ENCODE data around the gene RAPGEF1.
A peak's percentile ranks its signal among the peaks of the same experiment; 100 is the strongest.

The RAPGEF1 gene

GRCh38 chr9:131732061-131732526 lies 7.8 kb downstream of the RAPGEF1 start:
- H3K36me3 ChIP-seq (ENCODE audit: control insufficient read depth in 2 of 2, insufficient read depth in 1 of 2, low read length in 2 of 2), result no peaks in the 10 kb centered on the region
- no peaks in the 10 kb centered on the region for H3K9me3 ChIP-seq (ENCODE audit: control insufficient read depth, insufficient read depth, low read depth, low read length)
- H3K27ac ChIP-seq (ENCODE audit: extremely low read depth, low read depth, low read length), result no peak overlapping the region
- POLR2A ChIA-PET, result interaction anchor here (1.3 to 3.1 kb wide), 2 partner anchors 13 to 53 kb away, joined by 3 to 14 read pairs; no protein-coding TSS in a partner anchor
- H3K4me3 ChIP-seq (ENCODE audit: low read depth, low read length), result no peak overlapping the region
- TF ChIP-seq, protein P1, sequence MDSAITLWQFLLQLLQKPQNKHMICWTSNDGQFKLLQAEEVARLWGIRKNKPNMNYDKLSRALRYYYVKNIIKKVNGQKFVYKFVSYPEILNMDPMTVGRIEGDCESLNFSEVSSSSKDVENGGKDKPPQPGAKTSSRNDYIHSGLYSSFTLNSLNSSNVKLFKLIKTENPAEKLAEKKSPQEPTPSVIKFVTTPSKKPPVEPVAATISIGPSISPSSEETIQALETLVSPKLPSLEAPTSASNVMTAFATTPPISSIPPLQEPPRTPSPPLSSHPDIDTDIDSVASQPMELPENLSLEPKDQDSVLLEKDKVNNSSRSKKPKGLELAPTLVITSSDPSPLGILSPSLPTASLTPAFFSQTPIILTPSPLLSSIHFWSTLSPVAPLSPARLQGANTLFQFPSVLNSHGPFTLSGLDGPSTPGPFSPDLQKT (IDR thresholded peaks at IDR 0.05; ENCODE audit: borderline replicate concordance, low read depth, low read length), result no peak
- no peak for TF ChIP-seq ZNF24 (tag by site-specific recombination; IDR thresholded peaks at IDR 0.05)
- no peak for TF ChIP-seq ZNF792 (tag by site-specific recombination; IDR thresholded peaks at IDR 0.05)
- no peak for TF ChIP-seq ZNF571 (tag by site-specific recombination; IDR thresholded peaks at IDR 0.05)
- no peak for TF ChIP-seq ZNF610 (tag by site-specific recombination; IDR thresholded peaks at IDR 0.05; ENCODE audit: borderline replicate concordance)
- no peak for TF ChIP-seq ZNF280D (tag by site-specific recombination; IDR thresholded peaks at IDR 0.05)
- TF ChIP-seq ZNF660 (tag by site-specific recombination; IDR thresholded peaks at IDR 0.05), result no peak
- TF ChIP-seq ZNF133 (tag by site-specific recombination; IDR thresholded peaks at IDR 0.05), result no peak
- TF ChIP-seq ZNF76 (tag by site-specific recombination; IDR thresholded peaks at IDR 0.05; ENCODE audit: borderline replicate concordance, low read depth), result no peak
- TF ChIP-seq GLIS1 (tag by site-specific recombination; IDR thresholded peaks at IDR 0.05), result no peak
- TF ChIP-seq MYNN (tag by site-specific recombination; IDR thresholded peaks at IDR 0.05; ENCODE audit: borderline replicate concordance), result no peak
- TF ChIP-seq, protein P2, sequence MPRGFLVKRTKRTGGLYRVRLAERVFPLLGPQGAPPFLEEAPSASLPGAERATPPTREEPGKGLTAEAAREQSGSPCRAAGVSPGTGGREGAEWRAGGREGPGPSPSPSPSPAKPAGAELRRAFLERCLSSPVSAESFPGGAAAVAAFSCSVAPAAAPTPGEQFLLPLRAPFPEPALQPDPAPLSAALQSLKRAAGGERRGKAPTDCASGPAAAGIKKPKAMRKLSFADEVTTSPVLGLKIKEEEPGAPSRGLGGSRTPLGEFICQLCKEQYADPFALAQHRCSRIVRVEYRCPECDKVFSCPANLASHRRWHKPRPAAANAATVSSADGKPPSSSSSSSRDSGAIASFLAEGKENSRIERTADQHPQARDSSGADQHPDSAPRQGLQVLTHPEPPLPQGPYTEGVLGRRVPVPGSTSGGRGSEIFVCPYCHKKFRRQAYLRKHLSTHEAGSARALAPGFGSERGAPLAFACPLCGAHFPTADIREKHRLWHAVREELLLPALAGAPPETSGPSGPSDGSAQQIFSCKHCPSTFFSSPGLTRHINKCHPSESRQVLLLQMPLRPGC (tag by site-specific recombination; IDR thresholded peaks at IDR 0.05), result no peak
- TF ChIP-seq ZSCAN16 (tag by site-specific recombination; IDR thresholded peaks at IDR 0.05), result no peak
- no peak for TF ChIP-seq ZBTB48 (tag by site-specific recombination; IDR thresholded peaks at IDR 0.05)
- TF ChIP-seq, protein P3, sequence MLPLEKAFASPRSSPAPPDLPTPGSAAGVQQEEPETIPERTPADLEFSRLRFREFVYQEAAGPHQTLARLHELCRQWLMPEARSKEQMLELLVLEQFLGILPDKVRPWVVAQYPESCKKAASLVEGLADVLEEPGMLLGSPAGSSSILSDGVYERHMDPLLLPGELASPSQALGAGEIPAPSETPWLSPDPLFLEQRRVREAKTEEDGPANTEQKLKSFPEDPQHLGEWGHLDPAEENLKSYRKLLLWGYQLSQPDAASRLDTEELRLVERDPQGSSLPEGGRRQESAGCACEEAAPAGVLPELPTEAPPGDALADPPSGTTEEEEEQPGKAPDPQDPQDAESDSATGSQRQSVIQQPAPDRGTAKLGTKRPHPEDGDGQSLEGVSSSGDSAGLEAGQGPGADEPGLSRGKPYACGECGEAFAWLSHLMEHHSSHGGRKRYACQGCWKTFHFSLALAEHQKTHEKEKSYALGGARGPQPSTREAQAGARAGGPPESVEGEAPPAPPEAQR (tag by site-specific recombination; IDR thresholded peaks at IDR 0.05), result no peak
- TF ChIP-seq ZNF248 (tag by site-specific recombination; IDR thresholded peaks at IDR 0.05), result no peak
- no peak for TF ChIP-seq ZNF473 (tag by site-specific recombination; IDR thresholded peaks at IDR 0.05)
- no peak for TF ChIP-seq ZNF48 (tag by site-specific recombination; IDR thresholded peaks at IDR 0.05)
- CTCF ChIA-PET, result interaction anchor here (0.6 to 5.3 kb wide), 7 partner anchors 8 to 382 kb away, joined by 3 to 38 read pairs (median 5); partner anchors contain the start of gene RAPGEF1
- H3K4me1 ChIP-seq (ENCODE audit: control insufficient read depth, insufficient read depth, low read length), result peaks cover 37% of the 10 kb centered on the region

GRCh38 chr9:131731644-131732043 lies 8.2 kb downstream of the RAPGEF1 start:
- H3K9me3 ChIP-seq (ENCODE audit: control insufficient read depth, insufficient read depth, low read depth, low read length), result no peaks in the 10 kb centered on the region
- H3K4me3 ChIP-seq (ENCODE audit: low read depth, low read length), result no peak overlapping the region
- no peaks in the 10 kb centered on the region for H3K36me3 ChIP-seq (ENCODE audit: control insufficient read depth in 2 of 2, insufficient read depth in 1 of 2, low read length in 2 of 2)
- no peak overlapping the region for H3K27ac ChIP-seq (ENCODE audit: extremely low read depth, low read depth, low read length)
- TF ChIP-seq PRDM1 (tag by site-specific recombination; IDR thresholded peaks at IDR 0.05) (peak; percentile 69; the same call in 1 of the 2 replicates), ZNF174 (tag by site-specific recombination; IDR thresholded peaks at IDR 0.05) (no peak), ZBTB48 (tag by site-specific recombination; IDR thresholded peaks at IDR 0.05) (no peak)
- peaks cover 37% of the 10 kb centered on the region for H3K4me1 ChIP-seq (ENCODE audit: control insufficient read depth, insufficient read depth, low read length)
- CTCF ChIA-PET, result interaction anchor here (0.6 to 5.3 kb wide), 4 partner anchors 8 to 382 kb away, joined by 3 to 38 read pairs (median 7); partner anchors contain the start of gene RAPGEF1
- POLR2A ChIA-PET, result interaction anchor here (1.3 to 3.1 kb wide), 2 partner anchors 12 to 53 kb away, joined by 3 to 14 read pairs; no protein-coding TSS in a partner anchor
